Stimulated activated CD8-positive, alpha-beta memory T cell treated with anti-CD3 and anti-CD28 coated beads, Interleukin-7, amount 100 ng/mL, for 48 hours (primary cell): ENCODE results near the gene FBXO7.
A peak's percentile ranks its signal among the peaks of the same experiment; 100 is the strongest.

ENCODE experiments used
- DNase-seq, 2 donors: peaks; one replicate each; pipeline ENCODE4 v3.0.0-alpha.2; 2020; ENCODE audit warnings: low read depth in 1 of 2; ENCODE audit errors: extremely low read depth in 1 of 2

The FBXO7 gene

GRCh38 chr22:32489377-32489776, 14.8 kb downstream of the FBXO7 start:
- DNase-seq = no peak

DNA sequence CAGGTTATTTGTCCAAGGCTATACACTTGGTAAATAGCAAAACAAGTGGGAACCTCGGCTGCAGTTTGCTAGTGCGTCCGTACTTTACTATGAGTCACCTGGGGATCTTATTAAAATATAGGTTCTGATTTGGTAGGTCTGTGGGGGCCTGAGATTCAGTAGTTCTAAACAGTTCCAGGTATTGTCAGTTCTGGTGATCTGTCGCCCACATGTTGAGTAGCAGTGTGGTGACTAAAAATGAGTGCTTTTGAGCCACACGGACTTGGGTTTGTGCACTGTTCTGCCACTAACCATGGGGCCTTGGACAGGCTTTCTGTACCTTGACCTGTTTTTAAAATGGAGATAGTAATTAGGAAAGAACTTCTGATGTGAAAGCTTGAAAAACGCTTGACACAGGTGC, 15.7 kb downstream of the FBXO7 start:
- DNase-seq = no peak

DNA sequence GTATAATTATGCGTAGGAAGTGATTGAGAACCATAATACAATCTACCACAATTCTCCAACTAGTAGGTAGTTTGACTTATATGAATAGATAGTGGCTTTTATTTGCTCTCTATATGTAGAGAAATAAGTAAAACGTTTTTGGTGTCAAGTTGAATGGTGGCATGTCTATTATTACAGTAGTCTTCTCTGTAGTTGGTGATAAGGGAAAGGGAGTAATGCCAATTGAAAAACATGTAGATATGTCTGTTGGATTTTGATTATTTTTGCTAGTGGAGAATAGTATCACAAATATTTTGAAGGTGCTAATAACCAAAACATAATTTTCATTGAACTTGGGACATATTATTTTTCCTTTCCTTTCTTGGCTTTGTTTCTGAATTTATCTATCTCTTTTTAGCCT, 17.5 kb downstream of the FBXO7 start:
- no peak for DNase-seq

GRCh38 chr22:32493551-32493950, 18.9 kb downstream of the FBXO7 start:
- no peak for DNase-seq

DNA sequence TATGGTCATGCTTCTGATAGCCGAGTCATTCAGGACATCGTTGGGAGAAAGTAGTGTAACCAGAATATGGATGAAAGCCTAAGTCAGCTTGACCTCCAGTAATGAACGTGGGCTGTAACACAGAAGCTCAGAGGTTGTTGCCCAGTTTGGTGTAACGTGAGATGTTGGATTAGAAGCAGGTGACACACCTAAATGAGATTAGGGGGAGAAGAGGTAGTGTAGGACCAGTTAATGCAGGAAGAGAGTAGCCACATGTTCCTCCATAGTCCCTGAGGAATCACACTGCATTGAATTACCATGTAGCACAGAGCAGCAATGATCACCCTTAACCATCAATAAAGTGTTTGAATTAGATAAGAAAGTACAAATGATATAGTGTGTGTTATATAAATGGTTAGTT, 20.4 kb downstream of the FBXO7 start:
- DNase-seq = no peak

DNA sequence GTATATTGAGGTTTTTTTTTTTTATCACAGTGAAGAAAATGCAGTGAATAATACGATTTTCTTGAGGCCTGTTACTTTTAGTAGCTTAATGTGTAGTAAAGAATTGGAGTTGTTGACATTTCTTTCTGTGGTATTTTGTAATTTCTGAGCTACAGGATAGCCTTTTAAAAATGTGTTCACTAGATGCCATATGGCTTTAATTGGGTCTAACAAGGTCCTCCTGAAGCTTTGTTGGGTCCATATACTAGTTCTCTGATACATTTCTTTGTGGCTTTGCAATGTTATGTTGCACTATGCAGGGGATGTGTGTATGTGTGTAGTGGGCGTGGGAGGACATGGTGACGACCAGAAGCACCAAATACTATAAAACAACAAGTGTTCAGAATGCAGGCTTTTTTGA, 25.1 kb downstream of the FBXO7 start:
- no peak for DNase-seq

DNA sequence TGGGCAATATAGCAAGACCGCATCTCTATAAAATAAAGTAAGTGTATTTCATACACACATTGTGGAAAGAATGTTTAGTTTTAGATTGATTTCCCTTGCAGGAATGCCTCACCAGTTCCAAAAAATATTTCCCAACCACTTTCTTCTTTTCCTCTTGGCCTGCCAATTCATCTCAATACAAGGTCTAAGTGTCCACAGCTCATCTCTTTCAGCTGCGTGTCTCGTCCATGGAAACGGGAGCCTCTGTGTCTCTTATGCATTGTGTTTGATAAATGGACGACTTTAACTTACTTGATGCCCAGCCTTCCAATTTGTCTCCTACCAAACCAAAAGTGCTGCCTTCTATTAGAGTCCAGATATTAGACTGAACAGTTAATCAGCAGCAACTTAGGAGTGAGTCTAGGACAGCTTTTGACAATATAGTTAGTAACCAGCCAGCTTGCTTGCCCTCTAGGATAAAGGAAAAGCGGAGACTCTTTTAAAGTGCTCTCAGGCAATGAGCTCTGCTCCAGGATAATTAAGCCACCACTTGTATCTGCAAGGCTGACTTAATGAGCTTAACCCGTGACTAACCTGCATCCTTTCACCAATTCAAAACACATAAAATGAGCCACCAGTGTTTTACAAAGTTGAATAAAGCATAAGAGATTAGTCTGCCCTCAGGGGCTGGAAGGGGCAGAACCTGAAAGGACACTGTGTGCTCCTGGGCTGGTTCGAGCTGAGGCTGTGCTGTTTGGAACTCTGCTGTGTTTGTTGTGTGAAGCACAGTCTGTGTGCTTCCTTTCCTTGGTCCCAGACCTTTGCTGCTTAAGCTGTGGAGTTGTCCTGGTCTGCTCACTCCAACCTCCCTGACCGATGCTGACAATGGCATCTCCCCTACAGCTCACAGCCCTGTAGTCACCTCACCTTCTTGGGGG, 27.5 kb downstream of the FBXO7 start:
- no peak for DNase-seq

DNA sequence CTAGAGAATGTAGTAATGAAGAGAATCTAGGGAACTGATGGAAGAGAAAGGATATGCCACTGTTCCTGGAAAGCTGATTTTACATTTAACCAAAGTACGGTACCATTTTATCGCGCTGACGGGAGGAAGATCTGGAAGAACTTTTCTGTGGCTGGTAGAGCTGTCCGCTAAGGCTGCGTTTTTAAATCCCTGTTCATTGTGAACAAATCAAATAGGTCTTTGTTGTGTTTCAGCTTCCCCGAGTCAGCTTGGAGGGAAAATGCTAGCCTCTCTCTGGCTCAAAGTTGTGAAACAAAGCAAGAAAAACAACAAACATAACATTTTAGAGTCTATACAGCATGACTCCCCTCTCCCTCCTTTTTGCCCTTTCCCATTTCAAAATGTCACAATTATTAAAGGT, 34.4 kb downstream of the FBXO7 start:
- no peak for DNase-seq

DNA sequence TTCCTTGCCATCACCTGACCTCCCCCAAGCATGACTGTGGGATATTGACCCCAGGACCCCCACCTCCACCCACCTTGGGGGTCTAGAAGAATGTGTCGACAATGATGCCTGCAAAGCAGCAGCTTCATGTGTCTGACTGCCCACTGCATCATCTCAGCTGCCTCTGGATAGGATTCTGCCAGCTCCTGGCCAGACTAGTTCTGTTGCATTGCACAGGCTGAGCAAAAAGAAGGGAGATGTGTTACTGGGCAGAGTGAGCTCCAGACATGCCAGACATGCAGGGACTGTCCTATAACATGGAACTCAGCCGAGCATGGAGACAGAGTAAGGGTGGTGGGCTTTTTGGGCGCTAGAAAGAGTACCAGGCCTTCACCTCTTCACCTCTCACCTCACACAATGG, 36.7 kb downstream of the FBXO7 start:
- DNase-seq = no peak

GRCh38 chr22:32511776-32512175, 37.2 kb downstream of the FBXO7 start:
- no peak for DNase-seq

GRCh38 chr22:32512267-32512982, 37.8 kb downstream of the FBXO7 start:
- no peak for DNase-seq

GRCh38 chr22:32515084-32515483, 40.5 kb downstream of the FBXO7 start:
- no peak for DNase-seq

GRCh38 chr22:32517488-32517887, 42.9 kb downstream of the FBXO7 start:
- no peak for DNase-seq

DNA sequence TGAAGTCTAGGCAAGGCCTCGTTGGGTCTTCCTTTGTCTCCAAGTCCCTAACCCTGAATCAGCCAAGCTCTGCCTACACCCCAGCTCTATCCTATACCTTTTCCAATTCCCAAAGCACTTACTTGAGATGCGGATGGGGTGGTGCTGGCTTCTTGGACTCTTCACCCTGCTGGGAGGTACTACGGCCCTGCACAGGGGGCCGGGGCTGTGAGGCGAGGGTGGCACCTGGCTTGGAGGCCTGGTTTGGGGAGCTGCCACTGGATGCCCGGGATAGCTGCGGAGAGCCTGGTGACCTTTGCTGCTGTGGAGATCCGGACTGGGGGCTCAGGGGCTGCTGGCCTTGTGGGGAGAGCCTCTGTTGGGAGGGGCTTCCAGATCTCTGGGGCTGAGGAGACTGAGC, 43.3 kb downstream of the FBXO7 start:
- no peak for DNase-seq

DNA sequence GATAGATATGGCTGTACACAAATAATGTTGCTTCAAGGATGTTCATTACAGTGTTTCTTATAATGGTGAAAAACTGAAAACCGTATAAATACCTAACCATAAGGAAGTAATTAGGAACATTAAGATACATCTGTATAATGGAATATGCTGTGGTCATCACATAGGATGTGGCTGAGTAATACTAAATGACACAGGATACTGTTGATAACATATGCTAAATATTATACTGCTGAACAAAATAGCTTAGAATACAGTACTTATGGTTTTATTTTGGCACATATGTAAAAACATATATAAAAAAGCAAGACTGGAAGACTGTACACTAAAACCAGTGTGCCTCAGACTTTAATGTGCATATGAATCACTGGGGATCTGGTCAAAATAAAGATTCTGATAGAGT, 43.8 kb downstream of the FBXO7 start:
- DNase-seq = no peak

GRCh38 chr22:32518848-32519247, 44.2 kb downstream of the FBXO7 start:
- DNase-seq = no peak

GRCh38 chr22:32520612-32521011, 46.0 kb downstream of the FBXO7 start:
- no peak for DNase-seq

DNA sequence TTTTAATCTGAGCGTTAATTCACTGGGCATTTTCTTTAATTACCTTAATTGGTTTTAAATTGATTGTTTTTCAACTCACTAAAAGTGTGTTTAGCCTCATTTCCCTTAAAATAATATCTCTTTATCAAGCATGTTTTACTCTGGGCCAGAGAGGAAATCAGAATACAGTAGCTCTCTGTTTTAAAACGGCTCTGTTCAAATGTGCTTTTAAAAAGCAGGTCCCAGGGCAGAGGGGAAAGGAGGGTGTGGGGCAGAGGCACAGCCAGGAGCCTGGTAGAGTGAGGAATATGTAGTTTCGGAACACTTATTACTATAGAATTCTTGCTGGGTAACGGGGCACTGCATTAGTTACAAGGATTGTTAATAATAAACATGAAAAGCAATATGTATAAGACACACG, 47.6 kb downstream of the FBXO7 start:
- no peak for DNase-seq

DNA sequence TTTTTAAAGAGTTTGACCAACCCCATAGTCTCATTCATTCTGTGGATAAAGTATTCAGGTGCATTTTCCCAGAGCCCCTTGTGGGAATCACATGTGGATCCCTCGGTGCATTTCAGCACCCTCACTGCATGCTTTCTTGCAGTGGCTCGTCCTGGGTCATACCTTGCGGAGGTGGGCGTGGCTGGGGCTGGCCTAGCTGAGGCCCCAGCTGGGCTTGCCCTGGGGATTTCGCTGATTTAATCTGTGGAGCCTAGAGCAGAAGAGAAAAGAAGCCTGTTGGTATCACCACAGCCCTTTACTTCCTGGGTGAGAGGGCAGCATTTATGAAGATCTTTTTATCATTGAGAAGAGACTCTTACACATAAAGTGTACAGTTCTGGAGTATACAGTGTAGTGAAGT, 53.1 kb downstream of the FBXO7 start:
- no peak for DNase-seq

DNA sequence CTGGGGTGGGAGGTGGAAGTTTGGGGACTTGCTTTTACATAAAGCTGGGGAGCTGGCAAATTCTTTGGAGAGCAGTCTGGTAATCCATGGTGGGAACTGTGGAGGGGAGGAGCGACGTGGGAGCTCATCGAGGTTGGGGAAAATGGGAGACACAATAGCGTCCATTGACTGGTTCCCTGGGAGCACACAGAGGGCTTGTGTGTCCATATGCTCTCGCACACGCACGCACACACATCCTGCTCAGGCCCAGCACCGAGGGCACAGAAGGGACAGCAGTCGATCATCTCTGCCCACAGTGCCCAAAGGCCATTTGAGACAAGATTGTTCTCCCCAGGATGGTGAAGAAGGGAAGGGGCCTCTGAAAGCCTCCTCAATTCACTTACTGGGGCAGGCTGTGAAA, 53.7 kb downstream of the FBXO7 start:
- DNase-seq = no peak

DNA sequence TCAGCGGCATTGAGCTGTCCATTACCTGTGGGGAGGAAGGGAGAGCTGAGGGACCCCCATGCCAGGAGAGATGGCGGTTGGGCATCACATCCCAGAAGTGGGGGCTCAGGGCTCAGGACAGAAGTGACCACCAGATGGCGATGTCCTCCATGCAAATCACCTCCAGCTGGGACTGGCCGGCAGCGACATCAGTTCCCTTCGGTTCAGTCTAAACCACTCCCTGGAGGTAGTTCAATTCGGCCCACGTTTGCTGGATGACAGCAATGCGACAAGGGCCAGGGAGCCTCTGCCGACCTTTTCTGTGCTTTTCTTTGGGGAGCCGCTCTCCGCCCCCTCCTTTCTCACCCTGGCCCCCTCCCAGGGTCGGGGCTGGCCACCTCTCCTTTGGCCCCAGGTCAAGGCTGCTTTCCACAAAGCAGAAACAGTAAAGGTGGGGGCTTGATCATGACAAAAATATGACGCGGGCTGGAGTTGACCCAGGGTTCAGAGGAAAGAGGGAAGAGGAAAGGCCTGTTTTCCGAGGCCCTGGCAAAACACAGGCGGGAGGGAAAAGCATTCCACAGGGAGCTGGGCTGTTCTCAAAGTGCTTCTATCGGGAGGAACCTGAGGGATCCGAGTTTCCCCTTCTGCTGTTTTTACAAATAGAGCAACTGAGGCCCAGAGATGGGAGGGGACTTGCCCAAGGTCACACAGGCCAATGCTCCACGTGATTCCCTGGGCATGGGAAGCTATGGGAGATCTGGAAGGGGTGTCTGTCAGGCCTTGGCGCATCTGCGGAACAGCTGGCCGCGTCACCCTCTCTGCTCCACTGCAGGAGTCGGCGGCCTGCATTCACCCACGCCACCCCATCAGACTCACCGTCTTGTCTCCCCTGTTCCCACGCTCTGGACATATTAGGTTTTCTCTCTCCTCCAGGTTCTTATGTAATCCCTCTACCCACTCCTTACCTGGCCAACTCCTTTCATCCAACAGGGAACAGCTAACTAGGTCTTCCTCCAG, 54.7 kb downstream of the FBXO7 start:
- peak; percentile 28 to 59 for DNase-seq
